Activated naive CD8-positive, alpha-beta T cell treated with anti-CD3 and anti-CD28 coated beads, Interleukin-2, amount 50 U/mL, for 24 hours (primary cell): ENCODE results near the gene KDM4B.
"Not testable (repeated sequence)": the region's sequence is repeated elsewhere in the genome, so short reads cannot be mapped to it uniquely, and the experiment has no call there.

ENCODE experiments used
- ATAC-seq: fragments of 150-1000 bp; cut with Tn5 transposase; one replicate; pipeline ENCODE4 v1.10.0; 2021
- DNase-seq: peaks from one replicate; pipeline ENCODE4 v3.0.0; 2021
- H3K27ac Mint-ChIP-seq: one replicate; pipeline ENCODE4 v1.8.0; 2021; ENCODE audit warnings: mild to moderate bottlenecking, mixed read lengths
- H3K27me3 Mint-ChIP-seq: one replicate; pipeline ENCODE4 v1.8.0; 2021; ENCODE audit warnings: mixed read lengths
- H3K36me3 Mint-ChIP-seq: one replicate; pipeline ENCODE4 v1.8.0; 2021; ENCODE audit warnings: low read depth, mixed read lengths
- H3K4me1 Mint-ChIP-seq: one replicate; pipeline ENCODE4 v1.8.0; 2021; ENCODE audit warnings: mixed read lengths
- H3K4me3 Mint-ChIP-seq: one replicate; pipeline ENCODE4 v1.8.0; 2021; ENCODE audit warnings: mild to moderate bottlenecking, moderate library complexity, mixed read lengths
- H3K9me3 Mint-ChIP-seq: one replicate; pipeline ENCODE4 v1.8.0; 2021; ENCODE audit warnings: mixed read lengths

Gene KDM4B

DNA sequence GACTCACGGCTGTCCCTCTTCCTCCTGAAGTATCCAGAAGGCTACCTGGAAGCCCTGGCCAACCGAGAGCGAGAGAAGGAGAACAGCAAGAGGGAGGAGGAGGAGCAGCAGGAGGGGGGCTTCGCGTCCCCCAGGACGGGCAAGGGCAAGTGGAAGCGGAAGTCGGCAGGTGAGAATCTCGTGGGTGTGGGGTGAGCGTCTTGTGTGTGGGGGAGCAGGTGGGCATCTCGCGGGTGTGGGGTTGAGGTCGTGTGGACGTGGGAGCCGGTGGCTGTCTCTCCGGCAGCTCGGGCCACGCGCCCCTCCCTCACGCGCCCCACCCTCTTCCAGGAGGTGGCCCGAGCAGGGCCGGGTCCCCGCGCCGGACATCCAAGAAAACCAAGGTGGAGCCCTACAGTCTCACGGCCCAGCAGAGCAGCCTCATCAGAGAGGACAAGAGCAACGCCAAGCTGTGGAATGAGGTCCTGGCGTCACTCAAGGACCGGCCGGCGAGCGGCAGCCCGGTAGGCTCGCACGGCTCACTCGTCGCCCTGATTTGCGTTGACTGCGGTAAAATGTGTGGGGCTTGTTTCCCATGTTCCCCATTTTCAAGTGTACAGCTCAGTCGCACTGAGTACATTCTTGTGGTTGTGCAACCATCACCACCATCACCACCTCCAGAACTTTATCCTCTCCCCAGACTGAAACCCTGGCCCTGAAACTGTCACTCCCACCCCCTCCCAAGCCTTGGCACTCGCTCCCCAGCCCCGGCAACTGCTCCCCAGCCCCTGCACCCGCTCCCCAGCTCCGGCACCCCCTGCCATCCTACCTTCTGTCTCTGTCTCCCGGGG, 14.4 kb upstream of the KDM4B start:
- DNase-seq, H3K4me3 Mint-ChIP-seq, H3K27me3 Mint-ChIP-seq, H3K9me3 Mint-ChIP-seq, ATAC-seq, H3K4me1 Mint-ChIP-seq: not testable (repeated sequence)
- Mint-ChIP-seq H3K36me3 (peaks cover 69% of the 10 kb centered on the region), H3K27ac (peak overlapping the region; percentile 29)

GRCh38 chr19:4955274-4955673, 13.6 kb upstream of the KDM4B start:
- no peaks in the 10 kb centered on the region for H3K27me3 Mint-ChIP-seq
- H3K27ac Mint-ChIP-seq = no peak overlapping the region
- peaks cover 69% of the 10 kb centered on the region for H3K36me3 Mint-ChIP-seq
- no peak for DNase-seq
- H3K4me1 Mint-ChIP-seq = no peaks in the 10 kb centered on the region
- no peak for ATAC-seq
- no peak overlapping the region for H3K4me3 Mint-ChIP-seq
- H3K9me3 Mint-ChIP-seq = no peaks in the 10 kb centered on the region

- Mint-ChIP-seq H3K4me1 (no peaks in the 10 kb centered on the region), H3K4me3 (no peak overlapping the region), H3K27me3 (no peaks in the 10 kb centered on the region), H3K36me3 (peaks cover 63% of the 10 kb centered on the region), H3K27ac (no peak overlapping the region), H3K9me3 (no peaks in the 10 kb centered on the region)
- DNase-seq (no peak), ATAC-seq (no peak)
Observed at GRCh38 chr19:4957981-4958380, 10.9 kb upstream of the KDM4B start.

GRCh38 chr19:4962085-4962619, 6.8 kb upstream of the KDM4B start:
- no peaks in the 10 kb centered on the region for H3K4me1 Mint-ChIP-seq
- peaks cover 49% of the 10 kb centered on the region for H3K36me3 Mint-ChIP-seq
- no peaks in the 10 kb centered on the region for H3K27me3 Mint-ChIP-seq
- no peak overlapping the region for H3K27ac Mint-ChIP-seq
- H3K4me3 Mint-ChIP-seq = no peak overlapping the region
- ATAC-seq (no peak), DNase-seq (no peak)
- H3K9me3 Mint-ChIP-seq = no peaks in the 10 kb centered on the region

DNA sequence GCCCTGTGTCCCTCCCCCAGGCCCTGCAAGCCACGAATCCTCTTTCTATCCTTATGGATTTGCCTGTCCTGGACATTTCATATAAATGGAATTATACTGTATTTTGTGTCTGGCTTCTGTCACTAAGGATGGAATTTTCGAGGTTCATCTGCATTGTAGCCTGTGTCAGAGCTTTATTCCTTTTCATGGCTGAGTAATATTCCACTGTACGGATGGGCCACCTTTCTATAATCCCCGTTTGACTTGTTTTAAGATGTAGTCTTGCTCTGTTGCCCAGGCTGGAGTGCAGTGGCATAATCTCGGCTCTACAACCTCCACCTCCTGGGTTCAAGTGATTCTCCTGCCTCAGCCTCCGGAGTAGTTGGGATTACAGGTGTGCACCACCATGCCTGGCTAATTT, 3.9 kb upstream of the KDM4B start:
- H3K4me1 Mint-ChIP-seq = peaks cover 17% of the 10 kb centered on the region
- no peak overlapping the region for H3K4me3 Mint-ChIP-seq
- H3K27ac Mint-ChIP-seq = no peak overlapping the region
- DNase-seq = no peak
- no peak for ATAC-seq
- no peaks in the 10 kb centered on the region for H3K9me3 Mint-ChIP-seq
- peaks cover 34% of the 10 kb centered on the region for H3K36me3 Mint-ChIP-seq
- H3K27me3 Mint-ChIP-seq = no peaks in the 10 kb centered on the region

- Mint-ChIP-seq H3K36me3 (peaks cover 29% of the 10 kb centered on the region), H3K27ac (peak overlapping the region; percentile 54), H3K27me3 (no peaks in the 10 kb centered on the region), H3K9me3 (no peaks in the 10 kb centered on the region), H3K4me3 (no peak overlapping the region), H3K4me1 (peaks cover 32% of the 10 kb centered on the region)
- no peak for ATAC-seq
- no peak for DNase-seq
Observed at GRCh38 chr19:4966591-4966990, 2.3 kb upstream of the KDM4B start.

DNA sequence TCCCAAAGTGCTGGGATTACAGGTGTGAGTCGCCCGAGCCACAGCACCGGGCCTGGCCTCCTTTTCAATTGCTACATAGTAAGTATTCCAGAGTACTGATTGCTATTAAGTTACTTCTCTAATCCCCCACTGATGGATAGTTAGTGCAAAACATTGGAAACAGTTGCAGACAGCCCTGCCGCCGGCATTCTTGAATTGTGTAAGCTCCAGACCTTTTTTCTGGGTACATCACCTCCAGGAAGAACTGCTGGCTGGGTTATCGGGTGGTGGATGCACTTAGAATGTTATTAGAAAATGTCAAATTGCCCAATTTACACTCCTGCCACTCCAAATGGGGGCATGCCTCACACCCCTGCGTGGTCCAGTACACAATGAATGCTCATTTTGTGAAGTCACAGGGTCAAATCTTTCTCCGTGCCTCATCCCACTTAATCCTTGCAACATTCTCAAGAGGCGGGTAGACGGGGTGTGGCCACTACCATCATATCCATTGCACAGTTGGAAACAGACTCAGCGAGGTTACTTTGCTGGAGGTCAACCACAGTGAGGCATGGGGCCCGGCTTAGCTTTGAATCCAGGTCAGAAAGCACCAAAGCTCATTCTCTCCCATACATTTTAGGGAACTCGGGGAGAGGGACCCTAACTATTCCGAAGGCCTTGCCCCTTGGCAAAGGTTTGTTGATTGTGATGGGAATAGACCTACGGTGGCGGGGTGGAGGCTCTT, 1.0 kb upstream of the KDM4B start:
- H3K27me3 Mint-ChIP-seq = no peaks in the 10 kb centered on the region
- ATAC-seq = no peak
- no peaks in the 10 kb centered on the region for H3K9me3 Mint-ChIP-seq
- H3K4me1 Mint-ChIP-seq = peaks cover 33% of the 10 kb centered on the region
- H3K27ac Mint-ChIP-seq = peak overlapping the region; percentile 83
- DNase-seq = peak; percentile 15
- H3K36me3 Mint-ChIP-seq = peaks cover 17% of the 10 kb centered on the region
- peak overlapping the region; percentile 72 for H3K4me3 Mint-ChIP-seq

- H3K27ac Mint-ChIP-seq = peak overlapping the region; percentile 85
- no peaks in the 10 kb centered on the region for H3K9me3 Mint-ChIP-seq
- H3K4me1 Mint-ChIP-seq = peaks cover 35% of the 10 kb centered on the region
- H3K4me3 Mint-ChIP-seq = peak overlapping the region; percentile 82
- H3K36me3 Mint-ChIP-seq = peaks cover 8% of the 10 kb centered on the region
- ATAC-seq (no peak), DNase-seq (no peak)
- no peaks in the 10 kb centered on the region for H3K27me3 Mint-ChIP-seq
Observed at GRCh38 chr19:4969292-4969771, 419 bp downstream of the KDM4B start.

DNA sequence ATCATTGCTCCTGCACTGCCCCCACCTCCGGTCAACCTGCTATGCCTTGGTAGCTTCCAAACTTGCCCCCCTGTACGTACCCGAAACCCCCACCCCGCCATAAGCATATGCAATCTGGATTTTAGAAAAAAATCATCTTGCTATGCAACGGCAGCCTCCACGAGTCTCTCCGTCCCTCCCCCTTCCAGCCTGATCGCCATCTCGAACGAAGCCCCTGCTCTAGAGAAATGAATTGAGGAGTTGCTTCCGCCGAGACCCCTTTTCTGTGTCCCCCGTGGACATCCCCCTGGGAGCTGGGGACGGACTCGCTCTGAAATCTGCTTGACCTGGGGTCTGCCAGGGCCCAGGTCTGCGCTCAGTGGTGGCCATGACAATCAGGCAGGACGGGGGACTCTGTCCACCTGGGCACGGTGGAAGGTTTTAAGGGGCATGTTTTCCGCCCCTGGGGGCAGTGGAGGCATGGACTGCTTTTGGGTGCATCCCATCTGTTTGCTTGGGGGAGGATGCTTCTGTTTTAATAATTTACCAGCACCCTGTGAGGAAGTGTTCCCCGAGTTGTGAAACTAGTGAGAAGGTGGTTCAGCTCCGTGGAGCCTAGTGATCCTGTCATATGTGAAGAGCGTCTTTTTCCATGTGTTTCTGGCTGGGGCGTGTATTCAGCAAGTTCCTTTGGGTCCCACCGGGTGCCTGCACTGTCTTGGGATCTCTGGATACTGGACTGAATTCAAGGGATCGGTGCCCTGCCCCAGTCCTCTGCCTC, 1.0 kb downstream of the KDM4B start:
- no peaks in the 10 kb centered on the region for H3K27me3 Mint-ChIP-seq
- peak overlapping the region; percentile 85 for H3K27ac Mint-ChIP-seq
- peaks cover 3% of the 10 kb centered on the region for H3K36me3 Mint-ChIP-seq
- peaks cover 37% of the 10 kb centered on the region for H3K4me1 Mint-ChIP-seq
- peak overlapping the region; percentile 82 for H3K4me3 Mint-ChIP-seq
- DNase-seq (peak; percentile 23), ATAC-seq (no peak)
- no peaks in the 10 kb centered on the region for H3K9me3 Mint-ChIP-seq

- no peaks in the 10 kb centered on the region for H3K36me3 Mint-ChIP-seq
- peak overlapping the region; percentile 82 for H3K4me3 Mint-ChIP-seq
- no peaks in the 10 kb centered on the region for H3K27me3 Mint-ChIP-seq
- H3K27ac Mint-ChIP-seq = peak overlapping the region; percentile 85
- H3K4me1 Mint-ChIP-seq = peaks cover 39% of the 10 kb centered on the region
- ATAC-seq (no peak), DNase-seq (peak; percentile 8)
- H3K9me3 Mint-ChIP-seq = no peaks in the 10 kb centered on the region
Observed at GRCh38 chr19:4970558-4971423, 1.9 kb downstream of the KDM4B start.

GRCh38 chr19:4971424-4971793, 2.5 kb downstream of the KDM4B start:
- Mint-ChIP-seq H3K4me3 (peak overlapping the region; percentile 82), H3K9me3 (no peaks in the 10 kb centered on the region), H3K36me3 (no peaks in the 10 kb centered on the region), H3K4me1 (peaks cover 39% of the 10 kb centered on the region), H3K27me3 (no peaks in the 10 kb centered on the region), H3K27ac (no peak overlapping the region)
- DNase-seq = peak; percentile 30
- ATAC-seq = no peak

GRCh38 chr19:4971816-4972495, 3.0 kb downstream of the KDM4B start:
- no peak overlapping the region for H3K4me3 Mint-ChIP-seq

GRCh38 chr19:4972509-4973230, 3.8 kb downstream of the KDM4B start:
- H3K36me3 Mint-ChIP-seq = peaks cover 2% of the 10 kb centered on the region
- peaks cover 38% of the 10 kb centered on the region for H3K4me1 Mint-ChIP-seq
- no peaks in the 10 kb centered on the region for H3K9me3 Mint-ChIP-seq
- H3K27me3 Mint-ChIP-seq = no peaks in the 10 kb centered on the region
- DNase-seq = no peak
- ATAC-seq = no peak
- no peak overlapping the region for H3K4me3 Mint-ChIP-seq
- no peak overlapping the region for H3K27ac Mint-ChIP-seq

More at GRCh38 chr19:4971816-4972495, 3.0 kb downstream of the KDM4B start:
- Mint-ChIP-seq H3K4me1 (peaks cover 40% of the 10 kb centered on the region), H3K27me3 (no peaks in the 10 kb centered on the region), H3K9me3 (no peaks in the 10 kb centered on the region), H3K36me3 (peaks cover 1% of the 10 kb centered on the region), H3K27ac (no peak overlapping the region)
- ATAC-seq (no peak), DNase-seq (no peak)
